ENCODE data around the gene NTRK3. TPM values are rescaled to one million over a fixed set of nuclear protein-coding genes. Genes with fewer than 3 reads are reported as not detected.

NTRK3 gene
- total and polyA plus RNA-seq, 10 donors, result 0.33 to 6.6 (median 2.1) TPM

DNA sequence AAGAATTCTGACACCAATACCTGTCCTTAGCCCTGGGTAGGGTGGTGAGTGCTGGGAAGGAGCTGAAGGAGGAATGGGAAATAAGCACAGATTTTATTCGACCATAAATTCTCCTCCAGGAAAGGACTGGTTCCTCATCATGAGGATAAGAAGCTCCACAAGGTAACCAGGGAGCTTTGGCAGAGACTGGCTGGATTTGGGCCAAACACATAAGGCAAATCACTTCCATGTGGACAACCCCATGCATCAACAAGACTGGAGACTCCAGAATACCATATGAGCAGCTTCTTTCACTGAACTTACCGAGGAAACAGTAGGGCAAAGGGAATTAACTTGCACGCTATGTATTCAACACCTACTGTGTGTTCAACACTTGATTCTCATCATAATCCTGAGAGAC lies 312.5 kb downstream of the NTRK3 start:
- H3K4me1 ChIP-seq, result peaks cover 0 to 11% (median 4%) of the 10 kb centered on the region in 6 donors
- no peaks in the 10 kb centered on the region for H3K36me3 ChIP-seq
- H3K27me3 ChIP-seq (replicated peaks in 1 of 7), result no peaks in the 10 kb centered on the region
- intact Hi-C loops (cut with DNase I; ENCODE audit: low total_unique reads), result no loop called here
- WGBS, 5 donors, result 70 to 78% (median 73%) methylated on average over 3 of the region's 3 CpGs
- no peak for TF ChIP-seq POLR2A (IDR thresholded peaks at IDR 0.05)
- TF ChIP-seq, protein P1, sequence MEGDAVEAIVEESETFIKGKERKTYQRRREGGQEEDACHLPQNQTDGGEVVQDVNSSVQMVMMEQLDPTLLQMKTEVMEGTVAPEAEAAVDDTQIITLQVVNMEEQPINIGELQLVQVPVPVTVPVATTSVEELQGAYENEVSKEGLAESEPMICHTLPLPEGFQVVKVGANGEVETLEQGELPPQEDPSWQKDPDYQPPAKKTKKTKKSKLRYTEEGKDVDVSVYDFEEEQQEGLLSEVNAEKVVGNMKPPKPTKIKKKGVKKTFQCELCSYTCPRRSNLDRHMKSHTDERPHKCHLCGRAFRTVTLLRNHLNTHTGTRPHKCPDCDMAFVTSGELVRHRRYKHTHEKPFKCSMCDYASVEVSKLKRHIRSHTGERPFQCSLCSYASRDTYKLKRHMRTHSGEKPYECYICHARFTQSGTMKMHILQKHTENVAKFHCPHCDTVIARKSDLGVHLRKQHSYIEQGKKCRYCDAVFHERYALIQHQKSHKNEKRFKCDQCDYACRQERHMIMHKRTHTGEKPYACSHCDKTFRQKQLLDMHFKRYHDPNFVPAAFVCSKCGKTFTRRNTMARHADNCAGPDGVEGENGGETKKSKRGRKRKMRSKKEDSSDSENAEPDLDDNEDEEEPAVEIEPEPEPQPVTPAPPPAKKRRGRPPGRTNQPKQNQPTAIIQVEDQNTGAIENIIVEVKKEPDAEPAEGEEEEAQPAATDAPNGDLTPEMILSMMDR (IDR thresholded peaks at IDR 0.05 in 8 of 11, conservative IDR thresholded peaks at IDR 0.05 in 3 of 11), result no peak
- no peak for TF ChIP-seq POLR2AphosphoS5 (IDR thresholded peaks at IDR 0.05)
- no peak overlapping the region for H3K27ac ChIP-seq
- DNase-seq, result no peak
- no peak overlapping the region for H3K4me3 ChIP-seq
- H3K9me3 ChIP-seq, result no peaks in the 10 kb centered on the region

DNA sequence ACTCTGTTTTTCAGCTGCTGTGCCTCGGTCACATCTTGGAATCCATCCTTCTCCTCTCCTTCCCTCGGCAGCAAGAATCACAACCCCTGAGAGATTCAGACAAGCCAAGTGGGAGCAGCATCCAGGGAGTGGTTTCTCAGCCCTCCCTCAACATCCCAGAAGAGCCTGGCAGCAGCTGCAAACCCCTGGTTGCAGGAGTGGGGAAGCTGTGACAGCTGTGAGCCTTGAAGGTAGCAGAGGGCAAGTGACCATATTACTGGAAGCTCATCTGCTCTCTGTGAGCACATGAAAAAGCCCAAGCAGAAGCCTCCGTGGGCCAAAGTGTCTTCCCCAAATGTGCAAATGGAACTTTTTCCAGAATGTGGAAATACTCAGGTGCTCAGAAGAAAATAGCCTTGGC lies 312.9 kb downstream of the NTRK3 start:
- no peaks in the 10 kb centered on the region for H3K36me3 ChIP-seq
- no peaks in the 10 kb centered on the region for H3K27me3 ChIP-seq (replicated peaks in 1 of 7)
- no peak for TF ChIP-seq POLR2A (IDR thresholded peaks at IDR 0.05)
- TF ChIP-seq, protein P1 (IDR thresholded peaks at IDR 0.05 in 8 of 11, conservative IDR thresholded peaks at IDR 0.05 in 3 of 11), result no peak
- TF ChIP-seq POLR2AphosphoS5 (IDR thresholded peaks at IDR 0.05), result no peak
- H3K4me3 ChIP-seq, result no peak overlapping the region
- no peaks in the 10 kb centered on the region for H3K9me3 ChIP-seq
- DNase-seq, result no peak
- peaks cover 0 to 11% (median 4%) of the 10 kb centered on the region in 6 donors for H3K4me1 ChIP-seq
- H3K27ac ChIP-seq, result no peak overlapping the region
- intact Hi-C loops (cut with DNase I; ENCODE audit: low total_unique reads), result no loop called here
- 64 to 79% (median 76%) methylated on average over 3 of the region's 3 CpGs for WGBS, 5 donors

DNA sequence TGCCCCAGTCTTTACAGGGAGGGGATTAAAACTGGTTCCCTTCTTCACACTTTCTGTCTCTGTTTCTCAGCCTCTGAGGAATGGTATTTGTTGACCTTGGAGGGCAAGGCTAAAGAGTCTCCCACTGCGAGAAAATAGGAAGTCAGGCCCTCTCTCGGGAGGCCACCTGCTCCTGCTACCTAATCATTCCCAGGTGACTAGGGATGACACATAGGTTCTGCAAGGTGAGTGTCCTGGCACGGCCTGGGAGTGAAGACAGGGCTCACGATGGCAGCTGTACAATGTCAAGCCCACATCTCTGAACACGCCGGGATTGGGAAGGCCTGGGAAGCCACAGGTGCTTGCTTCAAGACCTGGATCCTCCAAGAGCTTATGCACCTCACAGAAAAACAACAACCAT lies 314.2 kb downstream of the NTRK3 start:
- intact Hi-C loops (cut with DNase I; ENCODE audit: low total_unique reads), result no loop called here
- 77 to 81% (median 79%) methylated on average over 6 of the region's 6 CpGs for WGBS, 5 donors
- TF ChIP-seq POLR2AphosphoS5 (IDR thresholded peaks at IDR 0.05) (no peak), POLR2A (IDR thresholded peaks at IDR 0.05) (no peak)
- TF ChIP-seq, protein P1 (IDR thresholded peaks at IDR 0.05 in 8 of 11, conservative IDR thresholded peaks at IDR 0.05 in 3 of 11), result no peak
- no peak for DNase-seq
- no peak overlapping the region for H3K4me3 ChIP-seq
- H3K27me3 ChIP-seq (replicated peaks in 1 of 7), result no peaks in the 10 kb centered on the region
- H3K36me3 ChIP-seq, result no peaks in the 10 kb centered on the region
- no peaks in the 10 kb centered on the region for H3K9me3 ChIP-seq
- peaks cover 0 to 11% (median 4%) of the 10 kb centered on the region in 6 donors for H3K4me1 ChIP-seq
- no peak overlapping the region for H3K27ac ChIP-seq

DNA sequence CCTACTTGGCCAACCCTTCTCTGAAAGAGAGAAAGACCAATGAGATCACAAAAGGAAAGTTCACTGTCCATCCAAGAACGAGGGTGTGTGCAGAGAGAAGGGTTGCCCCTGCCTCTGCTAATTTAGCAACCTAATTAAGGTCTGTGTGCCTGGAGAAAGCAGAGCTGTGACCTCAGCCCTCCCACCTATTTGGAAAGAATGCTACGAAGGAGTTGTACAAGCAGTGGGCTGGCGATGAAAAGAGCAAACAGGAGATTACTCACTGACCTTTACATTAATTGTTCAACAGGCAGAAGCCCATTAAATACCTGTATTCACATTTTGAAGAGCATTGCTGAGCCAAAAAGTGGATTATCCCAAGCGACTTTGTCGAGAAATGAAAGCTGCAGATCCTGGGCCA lies 314.9 kb downstream of the NTRK3 start:
- intact Hi-C loops (cut with DNase I; ENCODE audit: low total_unique reads), result no loop called here
- 80 to 84% (median 82%) methylated on average over 5 of the region's 5 CpGs for WGBS, 5 donors
- H3K9me3 ChIP-seq, result no peaks in the 10 kb centered on the region
- no peaks in the 10 kb centered on the region for H3K27me3 ChIP-seq (replicated peaks in 1 of 7)
- H3K4me3 ChIP-seq, result no peak overlapping the region
- no peaks in the 10 kb centered on the region for H3K36me3 ChIP-seq
- no peak overlapping the region for H3K27ac ChIP-seq
- H3K4me1 ChIP-seq, result peaks cover 0 to 11% (median 4%) of the 10 kb centered on the region in 6 donors
- no peak for TF ChIP-seq POLR2AphosphoS5 (IDR thresholded peaks at IDR 0.05)
- no peak for TF ChIP-seq POLR2A (IDR thresholded peaks at IDR 0.05)
- TF ChIP-seq, protein P1 (IDR thresholded peaks at IDR 0.05 in 8 of 11, conservative IDR thresholded peaks at IDR 0.05 in 3 of 11), result no peak
- no peak for DNase-seq
